HG03575 (cell line): Measurements from ENCODE around the gene CDCA4.

Experiments
- ATAC-seq: cut with Tn5 transposase; IDR thresholded peaks from one replicate; pipeline ENCODE4 v1.9.1; 2021; ENCODE audit not compliant: unreplicated experiment, insufficient number of reproducible peaks, low FRiP score; ENCODE audit errors: extremely low read depth

Gene CDCA4

DNA sequence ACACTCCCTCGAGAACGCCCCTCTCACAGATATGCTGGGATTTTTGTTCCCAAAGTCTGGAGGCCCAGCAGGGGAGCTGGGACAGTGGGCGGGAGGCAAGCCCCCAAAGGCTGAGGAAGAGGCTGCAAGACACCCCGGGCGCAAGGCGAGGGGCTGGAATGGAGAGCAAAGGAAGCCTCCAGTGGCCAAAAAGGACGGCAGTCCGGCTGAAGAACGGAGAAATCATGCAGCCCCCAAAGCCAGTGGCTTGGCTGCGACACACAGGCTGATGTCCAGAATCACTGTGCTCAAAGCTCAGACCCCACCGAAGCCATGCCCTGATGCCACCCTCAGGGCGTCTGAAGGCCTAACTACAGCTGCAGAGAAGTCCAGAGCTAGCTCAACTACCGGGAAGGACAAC lies 24.4 kb downstream of the CDCA4 start:
- ATAC-seq, result no peak

DNA sequence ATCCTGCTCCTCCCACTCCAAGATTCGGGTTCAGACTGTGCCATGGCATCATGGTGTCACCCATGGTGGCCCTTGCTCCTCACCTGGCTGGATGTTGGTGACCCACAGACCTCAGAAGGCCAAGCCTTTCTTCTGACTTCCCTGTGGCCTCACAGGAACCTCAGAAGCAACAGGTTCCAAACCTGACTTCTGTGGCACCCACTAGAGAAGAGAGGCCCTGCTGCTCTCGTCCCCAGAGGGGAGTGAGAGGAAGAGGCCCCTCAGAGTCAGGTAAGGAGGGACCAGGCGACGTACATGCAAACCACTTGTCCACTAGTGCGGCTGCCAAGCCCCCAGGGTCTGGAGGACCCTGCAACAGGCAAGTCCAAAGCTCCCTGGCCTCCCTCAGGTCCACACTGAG lies 24.9 kb downstream of the CDCA4 start:
- no peak for ATAC-seq

DNA sequence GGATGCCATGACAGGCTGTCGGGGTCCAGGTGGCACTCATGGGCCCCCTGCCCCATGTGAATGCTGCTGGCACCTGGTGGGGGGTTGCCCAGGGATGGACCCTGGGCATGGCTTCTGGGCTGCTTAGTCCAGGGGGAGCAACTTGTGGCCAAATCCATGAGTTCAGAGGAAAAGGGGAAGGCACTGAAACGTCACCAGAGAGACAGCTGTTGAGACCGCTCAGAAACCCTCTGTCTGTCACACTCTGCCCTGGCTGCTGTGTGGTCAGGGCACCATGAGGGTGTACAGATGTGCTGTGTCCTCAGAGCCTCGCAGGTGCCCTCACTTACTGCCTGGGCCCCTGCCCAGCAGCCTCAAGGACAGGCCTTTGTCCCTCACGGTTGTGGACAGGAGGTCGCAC lies 25.9 kb downstream of the CDCA4 start:
- no peak for ATAC-seq

DNA sequence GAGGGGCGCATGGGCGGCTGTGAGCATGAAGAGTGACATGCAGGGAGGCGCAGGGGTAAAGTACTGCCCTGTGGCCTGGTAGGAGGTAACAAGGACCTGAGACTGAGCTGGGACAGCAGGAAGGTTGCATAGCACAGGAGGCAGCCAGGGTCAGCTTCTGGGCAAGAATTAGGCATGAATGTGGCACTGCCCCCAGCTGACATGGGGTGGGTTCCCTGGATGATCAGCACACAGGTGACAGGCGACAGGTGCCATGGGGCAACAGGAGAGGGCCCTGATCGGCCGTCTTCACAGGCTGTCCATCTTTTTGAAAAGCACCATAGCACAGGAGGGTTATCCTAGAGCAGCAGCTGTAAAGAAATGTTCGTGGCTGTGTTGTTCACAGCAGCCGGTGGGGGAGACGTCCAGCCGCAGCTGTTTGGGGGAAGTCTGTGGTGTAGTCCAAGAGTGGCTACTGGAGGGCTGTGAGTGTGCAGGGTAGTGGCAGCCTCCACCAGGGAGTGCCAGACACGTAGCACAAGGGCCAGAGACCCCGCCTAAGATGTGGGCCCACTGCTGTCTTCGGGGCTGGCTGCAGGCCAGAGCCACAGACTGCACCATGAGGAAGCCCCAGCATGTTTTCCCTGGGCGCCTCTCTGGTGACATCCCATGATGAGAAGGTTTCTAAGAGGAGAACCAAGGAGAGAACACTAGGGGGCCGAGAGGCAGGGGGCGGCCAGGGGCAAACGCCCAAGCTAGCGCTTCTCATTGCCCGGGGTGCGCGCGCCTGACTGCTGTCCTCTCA lies 26.9 kb downstream of the CDCA4 start:
- no peak for ATAC-seq

DNA sequence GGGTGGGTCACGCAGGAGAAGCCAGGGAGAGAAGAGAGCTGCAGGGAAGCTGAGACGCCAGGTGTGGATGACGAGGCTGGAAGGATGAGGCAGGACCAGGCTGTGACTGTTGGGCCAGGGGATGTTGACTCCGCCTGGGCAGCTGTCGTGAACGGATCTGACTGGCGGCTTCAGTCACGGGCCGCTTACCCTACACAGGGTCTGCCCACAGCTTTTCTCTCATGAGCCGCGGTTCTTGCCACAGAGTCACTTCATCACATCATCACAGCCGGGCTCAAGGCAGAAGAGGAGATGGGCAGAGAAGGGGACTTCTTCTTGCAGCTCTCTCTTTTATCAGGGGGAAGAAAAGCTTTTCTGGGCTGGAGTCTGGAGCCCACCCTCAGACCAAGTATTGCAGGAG lies 27.6 kb downstream of the CDCA4 start:
- no peak for ATAC-seq

DNA sequence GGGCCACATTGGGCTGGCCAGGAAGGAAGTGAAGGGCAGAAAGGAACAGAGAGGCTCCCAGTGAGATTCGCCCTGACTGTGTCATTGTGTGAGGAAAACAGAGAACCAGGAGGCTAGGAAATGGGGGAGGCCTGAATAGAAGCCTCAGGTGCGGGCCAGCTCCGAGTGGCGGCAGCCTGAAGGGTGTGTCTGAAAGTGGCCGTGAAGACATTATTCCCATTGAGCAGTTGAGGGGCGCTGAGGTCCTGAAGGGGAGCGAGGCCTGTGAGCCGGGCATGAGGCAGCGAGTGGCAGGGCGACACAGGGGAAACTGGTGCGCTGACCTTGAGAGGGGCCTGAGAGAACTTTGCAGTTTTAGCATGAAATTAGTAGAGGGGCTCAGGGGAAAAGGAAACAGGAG lies 28.4 kb downstream of the CDCA4 start:
- no peak for ATAC-seq

DNA sequence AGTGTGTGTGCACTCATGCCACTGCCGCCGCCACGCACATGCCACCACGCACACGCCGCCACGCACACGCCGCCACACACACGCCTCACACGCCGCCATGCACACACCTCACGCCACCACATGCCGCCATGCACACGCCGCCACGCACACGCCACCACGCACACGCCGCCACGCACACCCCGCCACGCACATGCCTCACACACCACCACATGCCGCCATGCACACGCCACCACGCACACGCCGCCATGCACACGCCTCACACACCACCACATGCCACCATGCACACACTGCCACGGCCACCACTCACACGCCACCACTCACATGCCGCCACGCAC lies 29.0 kb downstream of the CDCA4 start:
- no peak for ATAC-seq

DNA sequence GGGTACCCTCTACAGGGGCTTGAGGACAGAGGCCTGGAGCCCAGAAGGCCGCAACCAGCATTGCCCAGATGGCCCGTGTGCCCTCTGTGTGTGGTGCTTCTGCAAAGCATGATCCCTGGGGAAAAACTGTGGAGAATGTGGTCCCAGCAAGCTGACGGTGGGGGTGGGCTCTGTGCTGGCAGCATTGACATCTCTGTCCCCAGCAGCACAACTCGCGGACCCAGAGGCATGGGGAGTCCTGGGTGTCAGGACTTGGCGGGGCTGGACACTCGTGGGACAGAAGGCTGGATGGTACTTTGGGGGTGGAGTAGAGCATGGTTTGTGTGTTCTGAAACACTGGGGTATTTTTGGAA lies 31.0 kb downstream of the CDCA4 start:
- no peak for ATAC-seq

DNA sequence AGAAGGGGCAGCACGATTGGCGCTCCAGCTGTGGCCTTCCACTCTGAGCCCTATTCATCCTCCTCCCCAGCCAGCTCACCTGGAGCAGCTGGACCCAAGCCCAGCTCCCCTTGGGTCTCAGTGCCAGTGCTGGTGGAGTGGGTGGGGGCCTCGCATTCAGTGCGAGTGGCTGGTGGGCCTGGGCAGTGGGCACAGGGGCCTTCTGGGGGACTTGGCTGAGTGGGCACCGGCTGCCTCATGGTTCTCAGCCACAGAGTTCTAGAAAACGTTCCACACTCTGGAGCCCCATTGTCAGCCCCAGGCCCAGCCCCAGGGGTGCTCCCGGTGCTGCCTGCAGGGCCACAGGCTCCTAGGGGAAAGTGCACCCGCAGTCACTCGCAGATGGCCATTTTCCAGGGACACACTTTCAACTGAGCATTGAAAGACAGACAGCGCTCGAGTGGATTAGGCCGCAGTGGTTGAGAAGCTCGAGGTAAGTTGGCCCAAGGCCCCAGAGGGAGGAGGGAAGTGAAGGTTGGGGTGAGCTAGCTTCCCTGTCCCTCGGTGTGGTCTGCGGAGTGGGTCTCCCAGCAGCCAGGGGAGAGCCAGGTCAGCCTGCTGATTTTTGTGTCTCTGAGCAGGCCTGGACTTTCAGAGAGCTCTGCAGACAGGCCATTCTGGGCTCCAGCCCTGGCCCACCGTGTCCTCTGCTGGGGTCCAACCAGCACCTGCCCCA lies 31.5 kb downstream of the CDCA4 start:
- ATAC-seq, result no peak

DNA sequence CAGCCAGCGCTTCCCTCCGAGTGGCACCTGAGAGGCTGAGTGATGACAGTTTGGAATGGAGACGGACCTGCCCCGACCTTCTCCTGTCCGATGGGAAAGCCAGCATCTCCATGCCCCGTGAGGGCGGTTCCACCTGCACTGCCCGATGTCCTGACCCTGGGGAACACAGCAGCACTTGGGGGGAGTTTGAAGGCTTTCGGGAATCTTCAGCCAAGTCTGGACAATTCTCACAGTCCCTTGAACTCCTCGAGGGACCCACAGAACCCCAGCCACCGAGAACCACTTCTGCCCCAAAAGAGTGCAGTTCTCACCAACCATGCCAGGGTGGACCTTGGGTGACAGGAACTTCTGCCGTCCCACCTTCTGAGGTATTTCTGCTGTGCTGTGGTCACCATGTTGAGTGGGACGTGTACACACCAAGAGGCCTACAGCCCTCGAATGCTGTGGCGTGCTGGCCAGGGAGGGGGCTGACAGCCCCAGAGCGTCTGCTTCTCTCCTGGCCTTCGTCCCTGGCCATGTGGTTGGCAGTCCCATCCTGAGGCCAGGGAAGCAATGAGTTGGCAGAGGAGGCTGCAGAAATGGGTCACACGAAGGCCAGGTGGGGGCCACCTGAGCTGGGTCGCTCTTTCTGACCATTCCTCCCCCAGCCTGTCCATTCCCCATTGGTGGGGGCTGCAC lies 34.3 kb downstream of the CDCA4 start:
- ATAC-seq, result no peak

DNA sequence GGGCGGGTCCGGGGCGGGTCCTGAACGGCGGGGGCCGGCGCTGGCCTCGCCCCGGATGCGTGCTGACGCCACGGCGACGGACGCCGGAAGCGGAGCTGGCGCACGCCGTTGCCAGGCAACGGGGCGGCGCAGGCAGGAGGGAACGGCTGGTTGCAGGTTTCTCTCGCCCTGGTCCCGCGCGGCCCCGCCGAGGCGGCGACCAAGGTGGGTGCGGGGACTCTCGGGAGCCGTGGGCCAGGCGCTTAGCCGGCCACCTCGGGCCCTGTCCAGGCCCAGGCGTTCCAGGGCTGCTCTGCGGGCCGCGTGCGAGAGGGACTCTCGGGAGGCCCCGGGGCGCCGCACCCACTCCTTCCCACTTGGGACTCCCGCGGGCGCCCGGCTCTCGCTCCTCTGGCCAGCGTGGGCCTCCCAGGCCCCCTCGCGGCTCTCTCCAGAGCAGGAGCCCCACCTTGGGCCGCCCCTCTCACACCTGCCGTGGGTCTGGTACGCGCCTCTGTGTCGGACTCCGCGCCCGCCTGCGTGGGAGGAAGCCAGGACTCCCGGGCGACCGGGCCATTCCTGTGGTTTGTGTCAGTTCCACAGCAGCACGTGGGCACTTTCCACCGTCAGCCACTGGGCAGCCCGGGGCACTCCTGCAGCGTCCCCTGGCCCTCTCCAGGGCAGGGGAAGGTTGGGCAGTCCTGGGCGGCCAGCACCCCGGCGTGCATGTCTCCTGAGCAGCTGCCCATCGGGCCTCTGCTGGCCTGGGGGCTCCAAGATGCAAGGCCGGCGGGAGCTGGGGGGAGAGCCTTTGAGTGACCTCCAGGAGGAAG lies 35.0 kb downstream of the CDCA4 start, which contains the start of gene CLBA1:
TSS of gene CLBA1 (plus strand) at position 114 of the 812 bp plus-strand sequence. CDS start at position 758, 644 bp downstream.
- no peak for ATAC-seq

DNA sequence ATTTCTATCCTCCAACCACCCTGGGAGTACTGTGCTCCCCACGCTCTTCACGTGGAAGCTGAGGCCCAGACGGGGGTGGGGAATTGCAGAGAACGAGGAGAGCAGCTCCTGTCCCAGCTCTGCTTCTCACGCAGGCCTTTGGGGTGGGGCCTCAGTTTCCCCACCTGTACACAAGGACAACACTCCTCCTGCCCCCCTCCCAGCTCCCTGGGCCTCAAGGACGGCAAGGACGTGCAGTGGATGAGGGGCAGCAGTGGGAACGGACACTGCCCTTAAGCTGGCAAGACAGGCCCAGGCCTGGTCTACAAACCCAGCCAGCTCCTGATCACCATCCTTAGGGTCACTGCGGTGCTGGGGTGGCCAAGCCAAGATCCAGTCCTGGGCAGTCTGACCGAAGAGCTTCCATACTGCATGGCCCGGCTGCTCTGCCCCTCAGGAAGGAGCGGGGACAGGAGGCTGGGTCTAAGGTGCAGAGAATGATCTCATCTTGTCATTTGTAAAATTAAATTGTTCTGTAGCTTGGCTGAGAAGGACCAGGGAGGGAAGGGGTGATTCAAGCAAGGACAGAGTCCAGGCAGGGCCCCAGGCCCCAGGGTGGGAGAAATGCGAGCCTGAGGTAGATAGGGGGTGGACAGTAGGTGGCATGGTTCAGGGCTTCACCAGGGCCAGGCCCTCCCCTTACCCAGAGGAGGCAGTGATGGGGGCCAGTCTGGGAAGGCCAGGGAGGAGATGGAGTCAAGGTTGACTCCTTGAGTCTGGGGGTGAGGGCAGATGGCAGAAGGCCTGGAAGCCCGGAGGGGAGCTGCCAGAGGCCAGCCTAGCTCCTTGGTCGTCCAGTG lies 36.6 kb downstream of the CDCA4 start:
- ATAC-seq, result no peak

DNA sequence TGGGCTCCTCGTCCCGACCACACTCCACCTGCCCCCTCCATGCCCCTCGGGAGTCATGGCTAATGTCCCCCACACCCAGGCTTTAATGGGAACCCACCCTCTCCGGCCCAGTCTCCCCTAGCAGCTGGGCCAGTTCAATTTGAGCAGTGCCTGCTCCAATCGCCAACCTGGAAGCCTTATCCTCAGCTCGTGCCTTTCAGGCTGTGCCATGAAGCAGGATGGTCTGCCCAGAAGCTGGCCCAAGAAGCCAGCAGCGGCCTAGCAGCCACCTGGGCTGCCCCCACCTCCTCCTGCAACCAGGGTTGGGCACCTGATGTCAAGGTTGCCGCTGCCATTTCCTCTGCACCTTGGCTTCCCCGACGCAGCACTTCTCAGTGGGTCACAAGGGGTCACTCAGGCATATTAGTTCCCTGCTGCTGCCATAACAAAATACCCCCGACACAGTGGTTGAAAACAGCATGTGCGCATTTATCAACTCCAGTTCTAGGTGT lies 37.6 kb downstream of the CDCA4 start:
- no peak for ATAC-seq

DNA sequence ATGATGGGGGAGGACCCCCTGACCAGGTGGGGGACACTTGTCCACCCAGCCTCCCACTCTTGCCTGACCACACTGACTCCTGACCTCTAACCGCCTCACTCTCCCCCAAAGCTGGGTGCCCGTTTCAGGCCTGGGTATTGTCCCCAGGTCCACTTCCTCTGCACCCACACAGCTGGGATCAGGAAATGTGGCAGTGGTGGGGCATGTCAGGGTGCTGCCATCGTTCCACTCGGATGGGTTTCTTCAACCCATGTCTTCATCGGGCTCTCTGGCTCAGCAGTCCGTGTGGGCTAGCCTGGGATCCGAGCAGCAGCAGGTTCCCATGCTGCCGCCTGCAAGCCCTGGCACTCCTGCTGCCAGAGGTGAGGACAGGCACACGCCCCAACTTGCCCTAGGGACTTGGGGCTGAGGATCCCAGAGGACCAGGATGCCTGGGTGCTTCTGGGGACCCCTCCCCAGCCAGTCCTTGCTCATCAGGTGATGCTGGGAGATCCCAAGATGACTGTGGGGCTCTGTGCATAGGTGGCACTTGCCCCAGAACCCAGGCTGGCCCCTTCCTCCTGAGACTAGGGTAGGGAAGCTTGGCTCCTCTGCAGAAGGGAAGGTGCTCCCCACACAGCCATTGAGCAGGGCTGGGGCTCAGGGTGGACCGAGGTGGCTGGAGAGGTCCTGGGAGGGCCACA lies 38.2 kb downstream of the CDCA4 start:
- no peak for ATAC-seq

DNA sequence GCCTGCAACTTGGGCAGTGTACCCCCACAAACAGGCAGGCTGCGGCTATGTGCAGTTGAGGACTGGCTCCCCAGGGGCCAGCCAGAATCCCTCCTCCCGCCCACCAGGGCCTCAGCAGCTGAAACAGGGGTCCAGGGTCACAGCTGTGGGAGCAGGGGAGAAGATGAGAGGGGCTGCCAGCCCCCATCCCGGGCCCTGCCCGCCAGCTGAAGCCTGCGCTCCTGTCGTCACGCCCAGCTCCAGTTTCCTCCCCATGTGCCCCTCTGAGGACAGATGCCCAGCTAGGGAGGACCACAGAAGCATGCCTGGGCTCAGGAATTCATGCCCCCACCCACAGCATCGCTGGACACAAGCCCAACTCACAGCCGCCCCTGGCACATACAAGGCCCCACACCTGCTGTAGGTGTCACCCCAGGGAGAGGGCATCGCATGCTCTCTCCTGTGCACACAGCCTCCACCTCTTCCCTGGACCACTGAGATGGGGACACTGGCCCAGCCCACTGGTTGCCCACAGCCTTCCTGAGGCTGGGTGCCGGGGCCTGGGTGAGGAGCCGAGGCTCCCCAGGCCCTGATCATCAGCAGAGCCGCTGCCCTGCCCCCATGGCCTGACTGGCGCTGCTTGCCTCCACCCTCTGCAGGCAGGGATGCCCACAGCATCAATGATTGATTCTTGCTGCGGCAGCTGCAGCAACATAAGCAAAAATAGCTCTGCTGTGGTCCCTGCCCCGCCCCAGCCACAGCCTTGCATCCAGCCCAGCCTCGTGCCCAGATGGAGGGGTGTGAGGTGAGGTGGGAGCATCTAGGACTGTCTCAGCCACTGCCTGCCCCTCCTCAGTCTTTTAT lies 39.0 kb downstream of the CDCA4 start:
- no peak for ATAC-seq

DNA sequence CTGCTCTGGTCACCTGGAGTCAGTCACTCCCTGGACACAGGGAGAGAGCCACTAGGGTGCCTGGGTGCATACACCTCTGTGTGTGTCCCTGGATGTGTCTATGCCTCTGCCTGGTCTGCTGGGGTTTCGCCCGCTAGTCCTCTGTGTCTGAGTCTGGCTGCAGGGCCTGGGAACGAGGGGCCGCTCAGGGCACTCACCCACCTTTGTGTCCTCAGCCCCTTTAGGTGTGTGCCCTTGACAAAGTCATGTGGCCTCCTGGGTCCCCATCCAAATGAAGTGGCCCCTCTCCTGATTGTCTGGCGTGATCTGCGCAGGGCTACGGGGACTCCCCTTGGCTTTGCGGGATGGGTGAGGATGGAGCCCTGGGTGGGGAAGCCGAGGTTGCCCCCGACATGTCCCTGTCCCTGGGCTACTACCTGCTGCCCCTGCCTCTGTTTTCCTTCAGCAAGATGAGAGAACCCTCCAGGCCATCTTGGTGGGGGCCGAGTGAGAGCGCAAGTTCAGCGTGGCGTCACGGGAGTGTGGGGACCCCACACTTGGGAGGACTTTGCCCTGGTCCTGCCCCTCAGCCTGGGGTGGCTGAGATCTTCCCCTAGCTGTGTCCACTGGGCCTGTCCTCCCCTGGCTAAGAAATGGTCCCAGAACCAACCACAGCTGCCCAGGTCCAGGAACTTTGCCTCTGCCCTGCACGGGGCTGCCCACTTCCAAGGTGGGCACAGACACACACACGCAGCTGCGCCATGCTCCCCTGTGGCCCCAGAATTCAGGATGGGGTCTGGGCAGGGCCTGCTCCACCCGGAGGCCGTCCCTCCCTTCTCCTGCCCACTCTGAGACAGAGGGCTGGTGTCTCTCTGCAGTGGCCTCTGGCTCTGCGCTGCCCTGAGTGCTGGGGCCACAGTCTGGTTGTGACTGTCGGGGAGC lies 40.0 kb downstream of the CDCA4 start:
- ATAC-seq, result no peak
